NK-92 (cell line): Measurements from ENCODE around the gene ANKRD13A.

Experiments used
- DNase-seq: peaks from one replicate; lab custom pipeline; 2025; ENCODE audit not compliant: unreplicated experiment; lab: John Stamatoyannopoulos, UW

The ANKRD13A gene

DNA sequence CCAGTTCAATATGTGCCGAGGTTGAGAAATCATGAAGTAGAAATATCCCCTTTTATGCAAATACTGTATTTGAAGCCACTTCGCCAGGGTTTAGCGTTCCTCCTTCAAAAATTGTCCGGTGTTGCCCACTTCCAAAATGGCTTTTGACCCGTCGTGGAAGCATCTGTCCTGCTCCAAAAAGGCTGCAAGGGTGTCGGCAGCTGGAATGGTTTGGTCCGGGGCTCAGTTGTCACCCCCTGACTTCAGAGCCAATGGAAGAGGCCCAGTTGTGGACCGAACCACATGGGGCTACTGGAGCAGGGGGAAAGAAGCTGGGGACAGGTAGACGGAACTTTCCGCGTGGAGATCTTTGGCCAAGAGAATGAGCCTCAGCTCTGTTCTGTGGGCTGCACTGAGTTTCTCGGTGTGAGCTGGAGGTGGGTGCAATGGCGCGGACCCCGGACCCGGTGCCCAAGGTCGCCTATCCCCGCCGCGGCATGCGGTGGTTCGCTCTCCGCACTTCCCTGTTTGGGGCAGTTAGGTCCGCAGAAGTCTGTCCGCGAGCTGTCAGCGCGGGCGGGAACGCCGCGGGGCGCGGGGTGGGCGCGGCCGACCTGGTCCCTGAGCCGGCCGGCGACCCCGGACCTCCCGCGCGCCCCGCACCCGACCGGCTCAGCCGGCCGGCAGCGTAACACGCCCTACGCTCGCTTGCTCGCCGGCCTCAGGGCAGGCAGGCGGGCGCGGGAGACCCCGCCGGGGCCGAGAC is at the start of gene ANKRD13A:
TSS of gene ANKRD13A (plus strand) at position 527 of the 745 bp plus-strand sequence. CDS start 259 bp downstream, outside the sequence.
- DNase-seq: peak; percentile 24

DNA sequence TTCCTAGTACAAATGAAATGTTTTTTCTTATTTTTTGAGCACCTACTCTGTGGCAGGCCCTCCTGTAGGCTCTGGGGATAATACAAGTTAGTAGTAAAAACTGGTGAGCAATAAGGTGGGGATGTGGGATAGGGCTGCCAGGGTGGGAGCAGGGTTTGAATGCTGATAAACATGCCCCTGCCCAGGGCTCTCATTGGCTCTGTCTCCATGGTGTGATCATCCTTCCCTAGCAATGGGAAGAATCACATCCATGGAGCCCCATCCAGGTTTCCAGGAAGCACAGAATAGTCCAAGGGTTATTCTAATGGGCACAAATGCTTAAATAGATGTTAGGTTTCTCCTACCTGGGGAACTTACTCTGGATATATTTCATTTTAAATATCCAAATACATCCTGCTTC is 48.6 kb upstream of the ANKRD13A start:
- no peak for DNase-seq

DNA sequence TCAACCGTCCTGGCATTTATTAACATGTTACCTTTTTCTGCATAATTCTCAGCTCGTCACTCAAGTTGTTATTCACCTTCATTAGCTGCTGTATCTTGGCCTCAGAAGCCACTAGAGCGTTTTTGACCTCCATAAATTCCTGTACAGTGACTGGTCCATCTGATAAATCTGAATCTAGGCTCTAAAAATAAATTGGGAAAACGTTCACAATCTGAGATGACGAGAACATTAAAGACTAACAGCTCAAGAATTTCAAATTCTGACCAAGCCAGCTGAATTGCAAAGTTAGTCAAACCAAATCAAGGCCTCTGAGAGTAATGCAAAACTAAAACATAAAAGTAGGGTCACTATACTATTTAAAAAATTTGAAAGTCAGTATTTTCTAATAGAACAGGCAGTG is 48.1 kb upstream of the ANKRD13A start:
- no peak for DNase-seq

DNA sequence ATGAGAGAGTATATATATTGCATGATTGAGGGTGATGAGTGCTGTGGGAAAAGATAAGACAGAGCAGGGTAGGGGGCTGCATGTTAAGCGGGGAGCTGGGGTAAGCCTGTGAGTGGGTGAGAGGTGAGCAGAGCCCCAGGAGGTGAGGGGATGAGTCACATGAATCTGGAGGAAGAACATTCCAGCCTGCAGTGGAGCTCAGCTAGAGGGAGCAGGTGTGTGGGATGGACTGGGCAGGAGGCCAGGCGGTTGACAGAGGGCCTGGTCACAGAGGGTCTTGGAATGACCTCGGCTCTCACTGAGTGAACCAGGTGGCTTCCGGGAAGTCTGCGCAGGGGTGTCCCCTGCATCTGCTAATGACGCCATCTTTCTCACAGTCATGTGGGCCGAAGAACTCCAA is 47.5 kb upstream of the ANKRD13A start:
- DNase-seq: no peak

DNA sequence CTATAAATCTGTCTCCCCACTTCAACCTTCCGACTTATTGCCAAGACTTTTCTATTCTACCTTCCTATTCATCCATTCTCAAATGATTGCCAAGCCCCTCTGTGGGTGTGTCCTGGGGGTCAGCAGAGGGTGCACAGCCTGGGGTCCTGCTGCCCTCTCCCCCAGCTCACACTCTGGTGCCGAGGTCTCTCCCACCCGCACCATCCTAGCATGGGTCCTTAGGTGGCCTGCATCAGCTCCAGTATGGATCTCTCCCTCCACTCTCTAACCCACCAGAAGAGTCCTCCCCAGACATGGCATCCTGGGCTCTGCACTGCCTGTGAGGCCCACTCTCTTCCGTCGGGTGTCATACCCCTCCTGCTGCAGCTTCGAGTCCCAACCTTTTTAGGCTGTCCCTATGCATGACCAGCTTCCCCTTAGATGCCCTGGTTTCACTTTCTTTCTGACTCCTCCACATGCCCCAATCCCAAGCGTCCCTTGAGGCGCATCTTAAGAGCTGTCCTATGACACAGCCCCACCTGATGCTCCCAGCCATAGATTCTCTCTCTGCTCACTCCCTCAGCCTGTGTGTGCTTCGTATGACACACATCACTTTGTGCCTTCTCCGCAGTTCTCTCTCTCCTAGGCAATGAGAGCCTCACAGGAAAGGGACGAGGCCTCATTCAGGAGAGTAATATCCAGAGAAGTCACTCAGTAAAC is 46.9 kb upstream of the ANKRD13A start:
- no peak for DNase-seq

DNA sequence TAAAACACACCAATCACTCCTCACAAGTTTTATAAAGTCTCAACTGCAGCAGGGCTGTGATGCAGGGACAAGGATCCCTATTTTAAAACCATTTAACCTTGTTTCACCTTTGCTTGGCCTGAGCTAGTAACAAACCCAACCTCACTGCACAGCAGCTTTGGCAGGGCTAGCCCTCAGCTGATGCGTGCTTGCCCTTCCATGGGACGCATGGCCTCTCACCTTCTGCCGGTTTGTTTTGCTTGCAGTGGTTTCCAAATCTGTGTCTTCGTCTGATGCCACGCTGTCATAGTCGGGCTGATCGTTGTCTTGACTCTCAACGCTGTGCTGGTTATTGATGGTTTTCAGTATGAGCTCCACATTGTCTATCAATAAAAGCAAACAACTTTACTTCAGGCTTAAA is 46.4 kb upstream of the ANKRD13A start:
- no peak for DNase-seq

DNA sequence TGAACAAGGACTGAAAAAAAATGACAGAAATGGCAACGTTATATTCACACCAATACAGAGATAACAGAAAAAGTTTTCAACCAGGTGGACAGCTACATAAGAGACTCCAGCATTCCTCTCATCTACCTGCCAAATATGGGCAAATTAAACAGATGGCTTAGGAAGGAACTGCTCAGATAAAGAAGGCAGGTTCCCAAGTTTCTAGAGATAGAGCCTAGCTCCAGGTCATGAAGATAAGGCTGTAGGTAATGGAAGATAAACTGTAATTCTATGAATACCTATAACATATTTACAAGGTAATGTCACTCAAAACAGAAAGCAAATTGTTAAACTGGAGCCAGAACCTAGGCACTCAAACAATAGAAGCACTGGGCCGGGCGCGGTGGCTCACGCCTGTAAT is 45.6 kb upstream of the ANKRD13A start:
- no peak for DNase-seq

DNA sequence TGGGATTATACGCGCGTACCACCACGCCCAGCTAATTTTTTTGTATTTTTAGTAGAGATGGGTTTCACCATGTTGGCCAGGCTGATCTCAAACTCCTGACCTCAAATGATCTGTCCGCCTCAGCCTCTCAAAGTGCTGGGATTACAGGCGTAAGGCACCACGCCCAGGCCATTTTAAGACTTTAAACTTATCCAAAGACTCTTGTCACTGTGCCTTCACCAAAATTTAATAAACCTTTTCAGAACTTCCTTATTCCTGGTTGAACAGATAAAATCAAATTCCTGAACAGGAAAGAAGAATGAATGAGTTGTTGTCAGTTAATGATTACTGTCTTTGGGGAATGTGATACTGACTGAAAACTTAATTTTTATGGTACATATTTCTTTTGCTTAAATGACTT is 40.9 kb upstream of the ANKRD13A start:
- DNase-seq: no peak

DNA sequence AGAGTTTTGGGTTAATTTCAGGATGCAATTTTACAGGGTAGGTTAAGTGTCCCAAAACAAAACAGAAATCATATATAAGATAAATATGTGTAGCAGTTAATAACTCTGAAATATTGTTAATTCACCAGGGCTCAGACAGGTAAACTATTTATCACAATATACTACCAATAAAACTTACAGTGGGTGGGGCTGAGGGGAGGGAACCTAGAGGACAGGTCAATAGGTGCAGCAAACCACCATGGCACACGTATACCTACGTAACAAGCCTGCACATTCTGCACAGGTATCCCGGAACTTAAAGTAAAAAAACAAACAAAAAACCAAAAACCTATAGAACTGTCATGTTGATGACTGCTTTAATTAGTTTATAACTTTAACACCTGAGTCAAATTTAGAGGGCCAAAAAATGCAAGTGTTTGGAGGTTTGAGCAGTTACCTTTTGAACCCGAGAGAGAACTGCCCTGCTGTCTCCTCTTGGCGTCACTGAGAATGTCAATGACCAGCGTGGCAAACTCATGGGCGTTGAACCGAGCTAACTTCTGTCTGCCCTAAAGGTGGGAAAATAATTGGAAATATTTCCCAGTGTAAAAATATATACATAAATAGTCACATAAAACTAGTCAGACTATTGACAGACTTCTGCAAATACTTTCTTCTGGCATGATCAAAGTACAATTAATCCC is 39.7 kb upstream of the ANKRD13A start:
- DNase-seq: no peak

DNA sequence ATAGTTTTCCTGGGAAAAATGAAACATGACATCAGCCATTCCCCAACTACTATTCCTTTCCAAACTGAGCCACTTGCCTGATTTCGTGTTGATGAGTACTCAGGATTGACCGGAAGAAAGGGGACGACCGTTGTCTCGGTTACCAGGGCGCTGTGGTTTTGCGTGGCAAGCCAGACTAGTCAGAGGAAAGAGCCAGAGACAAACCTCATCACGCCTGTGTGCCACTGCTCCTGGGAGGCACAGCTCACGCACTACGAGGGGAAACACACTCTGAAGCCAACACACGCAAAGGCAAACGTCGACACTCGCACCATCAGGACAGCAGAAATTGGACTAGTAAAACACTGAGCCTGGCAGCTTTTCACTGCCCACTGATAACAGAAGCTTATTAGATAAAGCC is 38.0 kb upstream of the ANKRD13A start:
- DNase-seq: no peak

DNA sequence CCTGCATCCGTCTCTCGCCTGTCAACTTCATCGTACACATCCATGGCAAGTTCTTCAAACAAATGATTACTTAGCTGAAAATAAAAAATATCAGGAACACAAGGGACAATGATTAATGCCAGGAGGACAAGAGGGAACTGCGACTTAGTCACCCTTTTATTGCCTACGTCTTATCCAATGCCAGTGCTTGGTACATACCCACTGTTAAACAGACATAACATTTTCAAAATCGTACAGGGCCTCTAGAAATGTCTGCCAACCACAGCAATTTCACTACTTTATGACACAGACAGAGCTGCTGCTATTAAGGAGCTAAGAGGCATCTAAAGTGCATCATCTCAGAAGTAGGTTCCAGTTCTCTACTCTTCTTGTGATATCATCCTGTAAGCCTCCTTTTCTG is 37.6 kb upstream of the ANKRD13A start:
- no peak for DNase-seq

DNA sequence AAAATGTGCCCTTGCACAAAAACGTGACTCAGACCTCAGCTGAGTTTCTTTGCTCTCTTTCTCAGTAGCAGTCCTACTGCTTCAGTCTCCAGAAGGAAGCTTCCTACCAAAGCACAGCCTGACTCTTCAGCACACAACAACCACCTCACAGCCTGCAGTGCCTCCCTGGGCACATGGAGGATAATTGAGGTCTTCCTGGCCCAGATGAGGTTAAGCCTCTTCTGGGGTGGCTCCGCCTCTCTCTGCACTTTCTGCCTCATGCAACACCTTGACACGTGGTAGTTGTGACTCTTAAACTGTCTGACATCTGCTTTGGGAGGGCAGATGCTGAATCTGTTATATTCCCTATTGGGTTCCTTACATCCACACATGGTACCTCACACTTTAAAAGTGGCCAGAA is 36.8 kb upstream of the ANKRD13A start:
- no peak for DNase-seq

DNA sequence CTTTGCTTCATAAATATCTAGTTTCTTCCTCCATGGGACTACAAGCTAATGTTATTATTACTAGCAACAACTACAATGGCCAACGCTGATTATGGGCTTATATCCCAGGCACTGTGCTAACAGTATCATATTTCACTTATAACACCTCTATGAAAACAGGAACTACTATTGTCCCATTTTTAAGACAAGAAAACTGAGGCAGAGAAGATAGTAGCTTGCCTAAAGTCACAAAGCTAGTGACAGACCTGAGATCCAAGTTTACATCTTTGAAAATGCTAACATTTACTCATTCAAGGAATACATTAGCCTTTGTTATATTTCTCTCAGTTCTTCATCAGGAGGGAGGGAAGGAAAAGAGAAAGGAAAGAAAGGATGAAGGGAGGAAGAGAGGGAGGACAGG is 35.9 kb upstream of the ANKRD13A start:
- DNase-seq: no peak

DNA sequence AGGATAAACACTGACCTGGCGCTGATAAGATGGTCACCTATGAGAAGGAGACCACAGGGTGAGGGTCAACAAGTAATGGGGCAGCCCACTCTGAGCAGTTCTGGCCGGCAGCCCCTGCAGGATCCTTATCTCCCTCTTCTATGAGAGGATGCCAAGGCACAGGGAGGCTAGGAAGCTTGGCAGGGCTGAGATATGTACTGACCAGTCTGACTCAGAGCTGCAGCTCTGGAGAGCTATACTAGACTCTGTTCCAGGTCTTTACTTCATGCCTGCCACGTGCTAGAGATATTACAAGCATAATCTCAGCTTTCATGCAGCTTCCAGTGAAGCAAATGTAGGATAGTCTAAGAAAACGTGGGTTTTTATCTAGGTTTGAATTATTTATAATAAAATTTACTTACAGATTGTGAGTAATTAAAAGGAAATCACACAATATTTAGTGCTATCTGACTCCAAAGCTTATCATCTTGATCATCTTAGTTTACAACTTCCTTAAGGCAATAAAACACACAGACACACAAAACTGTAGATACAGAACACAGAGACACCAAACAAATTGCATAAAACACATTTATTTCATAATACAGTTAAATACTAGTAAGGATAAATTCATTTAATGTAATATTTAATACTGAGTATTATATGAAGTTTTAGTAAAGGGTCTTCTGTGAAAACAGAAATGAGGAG is 35.3 kb upstream of the ANKRD13A start:
- DNase-seq: no peak

DNA sequence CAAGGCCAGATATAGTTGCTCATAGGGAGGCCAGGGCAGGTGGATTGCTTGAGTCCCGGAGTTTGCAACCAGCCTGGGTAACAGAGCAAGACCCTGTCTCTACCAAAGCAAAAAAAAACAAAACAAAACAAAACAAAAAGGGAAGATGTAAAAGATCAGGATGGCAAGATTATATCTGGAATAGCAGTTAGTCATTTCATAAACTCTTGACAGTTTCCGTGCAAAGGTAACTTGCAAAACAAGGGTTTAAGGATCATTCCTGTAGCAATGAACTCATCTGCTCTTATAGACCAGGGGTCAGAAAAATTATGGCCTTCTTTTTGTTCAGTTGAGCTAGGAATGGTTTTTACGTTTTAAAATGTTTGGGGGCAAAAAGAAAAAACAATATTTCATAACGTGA is 32.7 kb upstream of the ANKRD13A start:
- DNase-seq: no peak

DNA sequence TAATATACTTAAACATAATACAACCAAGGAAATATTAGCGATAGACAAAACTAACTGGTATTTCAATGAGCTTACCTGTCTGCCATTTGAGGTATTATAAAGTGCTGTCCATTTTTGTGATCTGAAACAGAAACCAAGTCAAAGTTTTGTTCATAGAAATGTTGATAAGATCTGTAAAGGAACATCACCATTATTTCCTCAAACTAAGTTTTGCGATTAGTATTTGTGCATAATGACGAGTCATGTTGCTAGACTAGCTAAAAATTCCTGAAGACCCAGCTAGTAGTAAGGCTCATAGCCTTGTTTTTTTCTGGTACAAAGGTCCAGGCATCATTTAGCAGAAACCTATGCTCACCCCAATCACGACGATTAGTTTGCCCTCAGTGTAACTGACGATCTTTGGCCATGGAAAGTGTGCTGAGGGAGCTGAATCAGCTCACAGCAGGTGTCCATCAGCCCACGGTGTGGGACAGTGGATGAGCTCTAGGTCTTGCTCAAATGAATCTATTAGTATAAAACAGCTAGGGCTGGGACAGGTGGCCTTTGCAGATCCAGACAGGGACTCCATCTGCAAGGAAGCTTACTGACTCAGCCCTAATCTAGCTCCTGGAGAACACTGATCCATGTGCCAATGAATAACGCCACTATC is 31.7 kb upstream of the ANKRD13A start:
- no peak for DNase-seq

DNA sequence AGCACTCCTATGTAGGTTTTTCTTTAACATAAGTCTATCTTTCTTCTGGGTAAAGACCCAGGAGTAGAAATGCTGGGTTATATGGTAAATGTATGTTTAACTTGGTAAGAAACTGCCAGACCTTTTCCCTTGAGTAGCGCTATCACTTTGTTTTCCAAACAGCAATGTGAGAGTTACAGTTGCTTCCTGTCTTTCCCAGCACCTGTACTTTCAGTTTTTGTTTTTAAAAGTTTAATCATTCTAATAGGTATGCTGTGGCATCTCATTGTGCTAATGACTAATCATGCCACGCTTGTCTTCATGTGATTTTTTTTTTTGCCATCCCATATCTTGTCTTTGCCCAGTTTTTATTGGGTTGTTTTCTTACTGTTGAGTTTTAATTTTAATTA is 31.2 kb upstream of the ANKRD13A start:
- no peak for DNase-seq

DNA sequence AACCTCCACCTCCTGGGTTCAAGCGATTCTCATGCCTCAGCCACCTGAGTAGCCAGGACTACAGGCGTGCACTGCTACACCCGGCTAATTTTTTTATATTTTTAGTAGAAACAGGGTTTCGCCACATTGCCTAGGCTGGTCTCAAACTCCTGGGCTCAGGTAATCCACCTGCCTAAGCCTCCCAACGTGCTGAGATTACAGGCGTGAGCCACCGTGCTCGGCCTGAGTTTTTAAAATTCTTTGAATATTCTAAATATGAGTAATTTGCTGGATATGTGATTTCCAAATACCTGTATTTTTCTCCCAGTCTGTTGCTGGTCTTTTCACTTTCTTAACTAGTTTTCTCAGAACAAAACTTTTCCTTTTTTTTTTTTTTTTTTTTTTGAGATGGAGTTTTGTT is 30.4 kb upstream of the ANKRD13A start:
- no peak for DNase-seq

DNA sequence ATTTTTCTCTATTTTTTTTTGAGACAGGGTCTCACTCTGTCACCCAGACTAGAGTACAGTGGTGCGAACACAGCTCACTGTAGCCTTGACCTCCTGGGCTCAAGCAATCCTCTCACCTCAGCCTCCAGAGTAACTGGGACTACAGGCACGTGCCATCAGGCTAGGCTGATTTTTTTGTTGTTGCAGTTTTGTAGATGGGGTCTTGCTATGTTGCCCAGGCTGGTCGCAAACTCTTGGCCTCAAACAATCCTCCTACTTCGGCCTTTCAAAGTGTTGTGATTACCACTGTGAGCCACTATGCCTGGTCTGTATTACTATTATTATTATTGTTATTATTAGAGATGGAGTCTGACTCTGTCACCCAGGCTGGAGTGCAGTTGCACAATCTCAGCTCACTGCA is 26.4 kb upstream of the ANKRD13A start:
- no peak for DNase-seq

DNA sequence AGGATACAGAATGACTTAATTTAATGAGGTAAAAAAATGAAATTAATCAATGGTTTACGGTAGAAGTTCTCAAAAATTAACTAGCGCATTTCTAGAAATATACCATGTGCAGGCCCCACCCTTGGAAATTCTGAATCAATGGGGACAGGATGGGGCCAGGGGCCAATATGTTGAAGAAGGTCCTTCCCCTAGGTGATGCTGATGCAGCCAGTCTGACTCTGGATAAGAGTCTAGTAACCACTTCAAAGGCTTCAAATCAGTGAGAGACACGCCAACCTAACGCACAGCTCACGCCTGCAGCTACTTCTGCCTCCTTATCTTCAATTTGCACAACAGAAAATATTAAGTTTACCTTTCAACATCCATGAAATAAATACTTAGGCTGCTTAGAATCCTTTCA is 17.9 kb upstream of the ANKRD13A start:
- DNase-seq: no peak

DNA sequence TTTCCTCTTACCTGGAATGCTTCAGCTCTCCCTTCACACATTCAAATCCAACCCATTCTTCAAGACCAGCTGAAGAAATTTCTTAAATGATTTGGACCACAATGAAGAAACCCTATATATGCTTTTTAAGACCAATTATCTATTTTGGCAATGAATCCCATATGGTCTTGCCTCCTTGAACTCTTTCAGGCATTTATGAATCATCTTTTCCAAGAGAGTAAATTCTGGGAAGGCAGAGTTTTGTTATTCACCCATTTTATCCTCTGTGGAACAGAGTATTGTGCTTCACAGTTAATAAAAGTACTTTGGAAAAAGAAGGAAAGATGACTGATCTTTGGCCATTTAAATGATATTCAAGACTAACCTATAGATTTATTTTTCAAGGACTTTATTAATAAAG is 17.0 kb upstream of the ANKRD13A start:
- no peak for DNase-seq
